Upper lobe of left lung (tissue), 4 donors: Measurements from ENCODE around the gene DNAJC5G.

Source experiments
- EP300 ChIP-seq, 4 donors: sonication (generic); formaldehyde crosslinking; IDR thresholded peaks; one replicate each; pipeline ENCODE4 v1.5.1; 2017; ENCODE audit warnings: antibody characterized with exemption in 4 of 4, control low read depth in 2 of 4
- POLR2A ChIP-seq, 4 donors: fragments of 450-650 bp; IDR thresholded peaks; one replicate each; pipeline ENCODE4 v1.5.1; 2016 to 2017; ENCODE audit warnings: antibody characterized with exemption in 4 of 4, mild to moderate bottlenecking in 2 of 4
- POLR2AphosphoS5 ChIP-seq, 2 donors: sonication (generic); formaldehyde crosslinking; IDR thresholded peaks; one replicate each; pipeline ENCODE4 v1.5.1; 2017; ENCODE audit warnings: antibody characterized with exemption in 2 of 2
- TF ChIP-seq, protein P1 (sequence below), 6 experiments: fragments of 450-650 bp in 4 of 6; fragments of 200-600 bp in 2 of 6; sonication (generic) in 2 of 6; IDR thresholded peaks; one replicate each; pipeline ENCODE4 v1.5.1; 2016 to 2019; ENCODE audit warnings: antibody characterized with exemption in 6 of 6

DNA sequence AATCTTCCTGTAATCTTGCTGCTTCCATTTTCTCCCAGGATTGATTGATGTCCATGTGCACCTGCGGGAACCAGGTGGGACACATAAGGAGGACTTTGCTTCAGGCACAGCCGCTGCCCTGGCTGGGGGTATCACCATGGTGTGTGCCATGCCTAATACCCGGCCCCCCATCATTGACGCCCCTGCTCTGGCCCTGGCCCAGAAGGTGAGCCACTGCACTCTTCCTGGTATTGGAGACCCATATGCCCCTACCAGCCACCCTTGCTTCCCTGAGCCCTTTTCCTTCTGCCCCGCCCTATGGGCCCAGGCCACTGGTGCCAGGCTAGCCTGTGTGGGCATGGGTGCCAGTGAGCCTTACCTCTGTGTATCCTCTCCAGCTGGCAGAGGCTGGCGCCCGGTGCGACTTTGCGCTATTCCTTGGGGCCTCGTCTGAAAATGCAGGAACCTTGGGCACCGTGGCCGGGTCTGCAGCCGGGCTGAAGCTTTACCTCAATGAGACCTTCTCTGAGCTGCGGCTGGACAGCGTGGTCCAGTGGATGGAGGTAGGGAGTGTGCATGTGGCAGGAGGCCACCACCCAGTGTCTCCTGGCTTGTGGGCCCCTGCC, 37.8 kb upstream of the DNAJC5G start:
- TF ChIP-seq, protein P1, sequence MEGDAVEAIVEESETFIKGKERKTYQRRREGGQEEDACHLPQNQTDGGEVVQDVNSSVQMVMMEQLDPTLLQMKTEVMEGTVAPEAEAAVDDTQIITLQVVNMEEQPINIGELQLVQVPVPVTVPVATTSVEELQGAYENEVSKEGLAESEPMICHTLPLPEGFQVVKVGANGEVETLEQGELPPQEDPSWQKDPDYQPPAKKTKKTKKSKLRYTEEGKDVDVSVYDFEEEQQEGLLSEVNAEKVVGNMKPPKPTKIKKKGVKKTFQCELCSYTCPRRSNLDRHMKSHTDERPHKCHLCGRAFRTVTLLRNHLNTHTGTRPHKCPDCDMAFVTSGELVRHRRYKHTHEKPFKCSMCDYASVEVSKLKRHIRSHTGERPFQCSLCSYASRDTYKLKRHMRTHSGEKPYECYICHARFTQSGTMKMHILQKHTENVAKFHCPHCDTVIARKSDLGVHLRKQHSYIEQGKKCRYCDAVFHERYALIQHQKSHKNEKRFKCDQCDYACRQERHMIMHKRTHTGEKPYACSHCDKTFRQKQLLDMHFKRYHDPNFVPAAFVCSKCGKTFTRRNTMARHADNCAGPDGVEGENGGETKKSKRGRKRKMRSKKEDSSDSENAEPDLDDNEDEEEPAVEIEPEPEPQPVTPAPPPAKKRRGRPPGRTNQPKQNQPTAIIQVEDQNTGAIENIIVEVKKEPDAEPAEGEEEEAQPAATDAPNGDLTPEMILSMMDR (IDR thresholded peaks at IDR 0.05) = no peak
- no peak for TF ChIP-seq POLR2A (IDR thresholded peaks at IDR 0.05)
- no peak for TF ChIP-seq POLR2AphosphoS5 (IDR thresholded peaks at IDR 0.05)
- no peak for TF ChIP-seq EP300 (IDR thresholded peaks at IDR 0.05)
